Left ventricle myocardium inferior (tissue), 1 donor: Measurements from ENCODE around the gene AGBL4. TPM values are rescaled to one million over a fixed set of nuclear protein-coding genes. Genes with fewer than 3 reads are reported as not detected.

Source experiments
- DNase-seq: peaks from one replicate; pipeline ENCODE4 v3.0.0-alpha.2; 2020
- H3K27ac ChIP-seq: fragments of 200-600 bp; replicated peaks from 2 replicates; pipeline ENCODE4 v1.8.0; 2021
- H3K27me3 ChIP-seq: fragments of 200-600 bp; 2 replicates; pipeline ENCODE4 v1.8.0; 2021; ENCODE audit warnings: low read depth
- H3K36me3 ChIP-seq: fragments of 200-600 bp; 2 replicates; pipeline ENCODE4 v1.8.0; 2021
- H3K4me1 ChIP-seq: fragments of 200-600 bp; 2 replicates; pipeline ENCODE4 v1.8.0; 2021
- H3K4me3 ChIP-seq: fragments of 200-600 bp; 2 replicates; pipeline ENCODE4 v1.8.0; 2021; ENCODE audit warnings: mild to moderate bottlenecking, moderate library complexity
- H3K9me3 ChIP-seq: fragments of 200-600 bp; replicated peaks from 2 replicates; pipeline ENCODE4 v1.8.0; 2021
- intact Hi-C: fragments of 100-400 bp; cut with micrococcal nuclease; formaldehyde crosslinking; loops from one replicate; pipeline ENCODE4 v1.11.0; 2022
- total RNA-seq: library from RNA; stranded (reverse); fragmentation: NEBNext Ultra II Directional; extraction: Animal tissue kit (Norgen Biotek cat#: 25700); gene quantifications from one replicate; pipeline ENCODE4 v1.2.1, GENCODE V29; 2021
- TF ChIP-seq, protein P1 (sequence below): fragments of 200-600 bp; IDR thresholded peaks from 2 replicates; pipeline ENCODE4 v1.8.0; 2021; ENCODE audit warnings: antibody characterized with exemption, mild to moderate bottlenecking, borderline replicate concordance
- donor health status: DM: no; HTN: yes; CAD: no; lungs with severe emphysema.

AGBL4 gene
- total RNA-seq, 1 donor from 2014 or later: 0.38 TPM

DNA sequence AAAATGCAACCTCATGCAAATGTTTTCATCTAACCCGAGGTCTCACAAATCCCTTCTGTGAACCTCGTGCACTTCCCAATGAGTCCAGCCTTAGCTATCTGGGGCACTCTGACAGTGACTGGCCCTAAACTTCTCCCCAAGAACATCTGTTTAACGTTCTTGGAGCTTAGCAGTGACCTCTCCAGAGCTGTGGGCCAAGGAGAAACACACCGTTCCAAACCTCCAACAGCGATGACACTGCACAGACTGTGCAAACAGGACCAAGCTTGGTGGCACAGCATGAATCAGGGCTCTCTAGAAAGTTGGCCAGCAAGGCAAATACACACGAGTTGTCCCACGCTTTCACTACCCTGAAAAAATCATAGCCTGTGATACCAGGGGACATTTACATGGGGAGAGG is 1262.9 kb downstream of the AGBL4 start:
- intact Hi-C loops: no loop called here
- no peaks in the 10 kb centered on the region for H3K4me1 ChIP-seq
- H3K9me3 ChIP-seq: no peaks in the 10 kb centered on the region
- H3K4me3 ChIP-seq: no peak overlapping the region
- H3K27me3 ChIP-seq: no peaks in the 10 kb centered on the region
- peaks cover 46% of the 10 kb centered on the region for H3K36me3 ChIP-seq
- no peak for DNase-seq
- H3K27ac ChIP-seq: no peak overlapping the region
- TF ChIP-seq, protein P1, sequence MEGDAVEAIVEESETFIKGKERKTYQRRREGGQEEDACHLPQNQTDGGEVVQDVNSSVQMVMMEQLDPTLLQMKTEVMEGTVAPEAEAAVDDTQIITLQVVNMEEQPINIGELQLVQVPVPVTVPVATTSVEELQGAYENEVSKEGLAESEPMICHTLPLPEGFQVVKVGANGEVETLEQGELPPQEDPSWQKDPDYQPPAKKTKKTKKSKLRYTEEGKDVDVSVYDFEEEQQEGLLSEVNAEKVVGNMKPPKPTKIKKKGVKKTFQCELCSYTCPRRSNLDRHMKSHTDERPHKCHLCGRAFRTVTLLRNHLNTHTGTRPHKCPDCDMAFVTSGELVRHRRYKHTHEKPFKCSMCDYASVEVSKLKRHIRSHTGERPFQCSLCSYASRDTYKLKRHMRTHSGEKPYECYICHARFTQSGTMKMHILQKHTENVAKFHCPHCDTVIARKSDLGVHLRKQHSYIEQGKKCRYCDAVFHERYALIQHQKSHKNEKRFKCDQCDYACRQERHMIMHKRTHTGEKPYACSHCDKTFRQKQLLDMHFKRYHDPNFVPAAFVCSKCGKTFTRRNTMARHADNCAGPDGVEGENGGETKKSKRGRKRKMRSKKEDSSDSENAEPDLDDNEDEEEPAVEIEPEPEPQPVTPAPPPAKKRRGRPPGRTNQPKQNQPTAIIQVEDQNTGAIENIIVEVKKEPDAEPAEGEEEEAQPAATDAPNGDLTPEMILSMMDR: no peak

DNA sequence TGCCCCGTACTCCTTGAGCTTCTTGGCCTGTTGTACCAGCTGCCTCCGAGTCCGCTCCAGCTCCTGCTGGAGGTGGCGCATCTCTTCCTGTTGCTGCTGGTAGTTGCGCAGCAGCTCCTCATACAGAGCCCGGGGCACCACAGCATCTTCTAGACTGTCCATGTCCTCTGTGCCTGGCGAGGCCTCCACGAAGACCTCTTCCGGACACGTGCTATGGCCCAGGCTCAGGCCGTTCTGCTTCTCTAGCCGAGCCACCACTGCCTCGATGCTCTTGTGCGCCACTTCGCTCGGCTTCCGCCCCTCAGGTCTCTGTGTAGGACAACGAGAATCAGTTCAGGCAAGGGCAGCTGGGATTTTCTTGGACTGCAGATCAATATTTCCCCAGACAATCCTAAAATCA is 1264.8 kb downstream of the AGBL4 start:
- TF ChIP-seq, protein P1: no peak
- Histone ChIP-seq H3K4me3 (no peak overlapping the region), H3K4me1 (no peaks in the 10 kb centered on the region), H3K27me3 (no peaks in the 10 kb centered on the region), H3K9me3 (no peaks in the 10 kb centered on the region), H3K27ac (no peak overlapping the region), H3K36me3 (peaks cover 43% of the 10 kb centered on the region)
- intact Hi-C loops: no loop called here
- no peak for DNase-seq

DNA sequence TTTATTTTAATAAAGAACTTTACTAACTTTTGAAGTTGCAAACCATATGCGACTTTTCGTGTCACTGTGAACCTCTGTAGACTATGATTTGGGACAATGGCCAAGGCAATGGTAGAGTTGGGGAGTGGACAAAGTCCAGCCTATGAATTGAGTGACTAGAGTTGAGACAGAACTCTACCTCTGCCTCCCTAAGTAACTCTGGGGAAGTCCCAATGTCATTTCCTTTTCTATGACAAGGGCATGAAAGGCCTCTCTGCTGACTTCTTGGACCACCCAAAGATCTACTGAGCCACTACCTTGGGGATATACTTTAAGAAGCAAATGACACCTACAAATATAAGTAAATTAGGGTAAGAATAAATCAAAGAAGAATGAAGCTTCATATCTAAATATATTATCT is 1266.4 kb downstream of the AGBL4 start:
- H3K9me3 ChIP-seq: no peaks in the 10 kb centered on the region
- intact Hi-C loops: no loop called here
- peaks cover 43% of the 10 kb centered on the region for H3K36me3 ChIP-seq
- TF ChIP-seq, protein P1: no peak
- H3K27me3 ChIP-seq: no peaks in the 10 kb centered on the region
- DNase-seq: no peak
- no peak overlapping the region for H3K4me3 ChIP-seq
- no peak overlapping the region for H3K27ac ChIP-seq
- no peaks in the 10 kb centered on the region for H3K4me1 ChIP-seq

DNA sequence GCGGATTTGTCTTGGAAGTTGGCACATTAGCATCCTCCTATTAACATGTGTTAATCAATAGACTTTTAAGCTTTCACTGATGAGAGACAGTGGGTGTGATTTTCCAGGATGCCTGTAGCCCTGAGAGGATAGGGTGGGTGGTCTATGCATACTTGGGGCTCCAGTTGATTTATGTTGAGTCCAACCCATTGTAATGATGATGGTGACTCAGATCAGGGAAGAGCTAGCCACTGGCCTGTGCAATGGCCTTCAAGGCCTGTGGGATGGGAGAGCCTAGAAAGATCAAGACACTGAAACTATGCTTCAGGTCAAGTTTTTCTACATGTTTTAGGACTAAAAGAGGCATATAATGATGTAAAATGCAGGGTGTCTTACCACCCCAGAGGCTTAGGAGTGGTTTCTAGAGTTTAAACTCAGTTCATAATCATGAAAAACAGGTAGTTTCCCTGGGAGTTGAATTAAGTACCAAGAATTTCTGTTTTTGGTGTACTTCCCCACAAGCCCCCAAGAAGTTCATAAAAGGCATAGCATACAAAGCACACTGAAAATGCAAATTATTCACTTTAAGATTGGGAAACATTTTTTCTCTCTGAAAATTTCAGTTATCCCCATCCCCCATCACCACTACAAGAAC is 1267.0 kb downstream of the AGBL4 start:
- no peak overlapping the region for H3K4me3 ChIP-seq
- H3K9me3 ChIP-seq: no peaks in the 10 kb centered on the region
- no peaks in the 10 kb centered on the region for H3K4me1 ChIP-seq
- H3K36me3 ChIP-seq: peaks cover 43% of the 10 kb centered on the region
- no peaks in the 10 kb centered on the region for H3K27me3 ChIP-seq
- DNase-seq: no peak
- TF ChIP-seq, protein P1: no peak
- no peak overlapping the region for H3K27ac ChIP-seq
- intact Hi-C loops: no loop called here

DNA sequence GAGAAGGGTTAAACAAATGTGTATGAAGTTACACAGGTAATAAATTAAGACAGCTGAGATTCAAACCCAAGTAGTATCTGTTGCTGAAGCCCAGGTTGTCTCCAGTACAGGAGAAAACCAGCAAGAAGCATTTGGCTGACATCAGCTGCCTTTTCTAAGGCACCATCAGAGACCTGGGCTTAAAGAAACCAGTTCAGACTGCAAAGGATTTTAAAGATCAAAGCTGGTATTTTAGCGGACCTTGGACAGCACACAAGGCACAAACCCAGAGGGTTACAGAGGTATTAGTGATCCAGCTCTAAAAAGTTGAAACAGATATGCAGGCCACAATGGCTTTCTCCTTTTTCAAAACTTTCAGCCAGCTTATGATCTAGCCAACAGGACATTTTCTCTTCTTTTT is 1270.5 kb downstream of the AGBL4 start:
- intact Hi-C loops: no loop called here
- TF ChIP-seq, protein P1: no peak
- Histone ChIP-seq H3K27me3 (no peaks in the 10 kb centered on the region), H3K4me1 (no peaks in the 10 kb centered on the region), H3K4me3 (no peak overlapping the region), H3K36me3 (peaks cover 44% of the 10 kb centered on the region), H3K27ac (no peak overlapping the region), H3K9me3 (no peaks in the 10 kb centered on the region)
- no peak for DNase-seq

DNA sequence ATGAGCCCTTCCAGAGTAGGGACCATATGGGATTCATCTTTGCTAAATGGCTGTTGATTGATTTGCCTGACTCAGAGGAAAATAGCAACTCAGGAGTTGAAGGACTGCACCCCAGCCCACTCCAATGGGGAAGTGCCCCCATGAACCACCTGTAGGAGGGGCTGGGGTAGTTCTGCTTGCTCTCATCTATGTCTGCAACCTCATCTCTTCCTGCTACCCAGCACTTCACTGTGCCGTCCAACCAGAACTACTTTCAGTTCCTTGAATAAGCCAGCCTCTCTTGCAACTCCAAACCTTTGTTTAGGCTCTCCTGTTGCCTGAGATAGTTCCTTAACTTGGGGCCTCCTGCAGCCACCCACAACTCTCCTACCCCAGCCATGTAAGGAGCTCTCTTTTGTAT is 1273.6 kb downstream of the AGBL4 start:
- intact Hi-C loops: no loop called here
- H3K4me3 ChIP-seq: no peak overlapping the region
- no peaks in the 10 kb centered on the region for H3K27me3 ChIP-seq
- no peak overlapping the region for H3K27ac ChIP-seq
- TF ChIP-seq, protein P1: no peak
- no peak for DNase-seq
- no peaks in the 10 kb centered on the region for H3K9me3 ChIP-seq
- H3K36me3 ChIP-seq: peaks cover 32% of the 10 kb centered on the region
- no peaks in the 10 kb centered on the region for H3K4me1 ChIP-seq
